Muscle layer of colon (tissue), 2 donors: Measurements from ENCODE around the gene GABARAPL1.

ENCODE experiments used
- H3K27ac ChIP-seq: one replicate; pipeline ENCODE4 v1.7.0; 2013; ENCODE audit warnings: low read depth, mild to moderate bottlenecking, low read length, moderate library complexity
- H3K27me3 ChIP-seq, 2 donors: one replicate each; pipeline ENCODE4 v1.7.0; 2013; ENCODE audit warnings: low read length in 2 of 2, mild to moderate bottlenecking in 2 of 2; ENCODE audit not compliant: insufficient read depth in 2 of 2, control insufficient read depth in 1 of 2
- H3K36me3 ChIP-seq: one replicate; pipeline ENCODE4 v1.7.0; 2013; ENCODE audit warnings: mild to moderate bottlenecking, low read length; ENCODE audit not compliant: insufficient read depth
- H3K4me1 ChIP-seq: one replicate; pipeline ENCODE4 v1.7.0; 2013; ENCODE audit warnings: mild to moderate bottlenecking, low read length; ENCODE audit not compliant: insufficient read depth
- H3K4me3 ChIP-seq, 2 donors: one replicate each; pipeline ENCODE4 v1.7.0; 2013; ENCODE audit warnings: low read length in 2 of 2, low read depth in 1 of 2, mild to moderate bottlenecking in 1 of 2, moderate library complexity in 1 of 2
- H3K9ac ChIP-seq: one replicate; pipeline ENCODE4 v1.7.0; 2013; ENCODE audit warnings: low read length
- H3K9me3 ChIP-seq: one replicate; pipeline ENCODE4 v1.7.0; 2013; ENCODE audit warnings: mild to moderate bottlenecking, low read length
- donor health status: abdominal sarcoma.
- donor health status: Adenocarcinoma of cecum.

The GABARAPL1 gene

DNA sequence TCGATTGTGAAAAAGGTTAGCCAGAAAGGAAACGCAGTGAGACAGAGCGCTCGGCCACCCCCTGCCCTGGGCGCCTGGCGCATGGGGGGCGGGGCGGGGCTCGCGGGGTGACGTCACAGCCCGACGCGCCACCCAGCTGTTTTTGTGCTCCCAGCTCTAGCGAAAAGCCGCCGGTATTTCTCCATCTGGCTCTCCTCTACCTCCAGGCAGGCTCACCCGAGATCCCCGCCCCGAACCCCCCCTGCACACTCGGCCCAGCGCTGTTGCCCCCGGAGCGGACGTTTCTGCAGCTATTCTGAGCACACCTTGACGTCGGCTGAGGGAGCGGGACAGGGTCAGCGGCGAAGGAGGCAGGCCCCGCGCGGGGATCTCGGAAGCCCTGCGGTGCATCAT is at the start of gene GABARAPL1:
Gene GABARAPL1 (plus strand): TSS at position 139 of the 393 bp plus-strand sequence. CDS start 253 bp downstream, at position 392.
- Histone ChIP-seq H3K4me3 (peak within 1 kb of the TSS; percentile 77 to 99), H3K4me1 (peaks cover 9% of the 10 kb centered on the region), H3K27ac (peak within 1 kb of the TSS; percentile 96), H3K9ac (peak within 1 kb of the TSS; percentile 98), H3K36me3 (peaks cover 5% of the 10 kb centered on the region), H3K27me3 (no peaks in the 10 kb centered on the region), H3K9me3 (no peaks in the 10 kb centered on the region)

GRCh38 chr12:10163084-10163483 is 49.6 kb upstream of the GABARAPL1 start:
- Histone ChIP-seq H3K27ac (no peak overlapping the region), H3K9ac (no peak overlapping the region), H3K4me1 (no peaks in the 10 kb centered on the region), H3K27me3 (no peaks in the 10 kb centered on the region), H3K36me3 (no peaks in the 10 kb centered on the region), H3K4me3 (no peak overlapping the region), H3K9me3 (no peaks in the 10 kb centered on the region)

- Histone ChIP-seq H3K27ac (no peak overlapping the region), H3K27me3 (no peaks in the 10 kb centered on the region), H3K9ac (no peak overlapping the region), H3K4me1 (no peaks in the 10 kb centered on the region), H3K36me3 (no peaks in the 10 kb centered on the region), H3K9me3 (no peaks in the 10 kb centered on the region), H3K4me3 (no peak overlapping the region)
These were observed 47.3 kb upstream of the GABARAPL1 start for GRCh38 chr12:10165421-10165820.

GRCh38 chr12:10167599-10167998 is 45.1 kb upstream of the GABARAPL1 start:
- H3K4me3 ChIP-seq, result no peak overlapping the region
- H3K27me3 ChIP-seq, result no peaks in the 10 kb centered on the region
- H3K9ac ChIP-seq, result no peak overlapping the region
- no peaks in the 10 kb centered on the region for H3K9me3 ChIP-seq
- no peaks in the 10 kb centered on the region for H3K4me1 ChIP-seq
- no peak overlapping the region for H3K27ac ChIP-seq
- H3K36me3 ChIP-seq, result no peaks in the 10 kb centered on the region

- no peaks in the 10 kb centered on the region for H3K36me3 ChIP-seq
- H3K4me1 ChIP-seq, result no peaks in the 10 kb centered on the region
- no peak overlapping the region for H3K9ac ChIP-seq
- H3K27ac ChIP-seq, result no peak overlapping the region
- no peaks in the 10 kb centered on the region for H3K9me3 ChIP-seq
- H3K4me3 ChIP-seq, result no peak overlapping the region
- no peaks in the 10 kb centered on the region for H3K27me3 ChIP-seq
These were observed 43.6 kb upstream of the GABARAPL1 start for GRCh38 chr12:10169104-10169503.

- no peak overlapping the region for H3K9ac ChIP-seq
- peaks cover 0 to 3% of the 10 kb centered on the region in 2 donors for H3K27me3 ChIP-seq
- H3K4me3 ChIP-seq, result no peak overlapping the region
- no peak overlapping the region for H3K27ac ChIP-seq
- no peaks in the 10 kb centered on the region for H3K4me1 ChIP-seq
- H3K36me3 ChIP-seq, result no peaks in the 10 kb centered on the region
- no peaks in the 10 kb centered on the region for H3K9me3 ChIP-seq
These were observed 42.5 kb upstream of the GABARAPL1 start for GRCh38 chr12:10170216-10170615.

GRCh38 chr12:10171973-10172728 is 40.5 kb upstream of the GABARAPL1 start, which contains the start of gene OLR1:
TSS of gene OLR1 (minus strand) at chr12:10172132. CDS start at chr12:10172077, 55 bp downstream.
- Histone ChIP-seq H3K27me3 (peaks cover 0 to 4% of the 10 kb centered on the region in 2 donors), H3K4me1 (no peaks in the 10 kb centered on the region), H3K9ac (no peak within 1 kb of the TSS), H3K4me3 (no peak within 1 kb of the TSS), H3K9me3 (no peaks in the 10 kb centered on the region), H3K36me3 (no peaks in the 10 kb centered on the region), H3K27ac (no peak within 1 kb of the TSS)

- no peak overlapping the region for H3K9ac ChIP-seq
- H3K36me3 ChIP-seq, result no peaks in the 10 kb centered on the region
- peaks cover 0 to 4% of the 10 kb centered on the region in 2 donors for H3K27me3 ChIP-seq
- H3K4me1 ChIP-seq, result no peaks in the 10 kb centered on the region
- no peaks in the 10 kb centered on the region for H3K9me3 ChIP-seq
- no peak overlapping the region for H3K4me3 ChIP-seq
- no peak overlapping the region for H3K27ac ChIP-seq
These were observed 37.6 kb upstream of the GABARAPL1 start for GRCh38 chr12:10174986-10175614.

- Histone ChIP-seq H3K27ac (no peak overlapping the region), H3K9ac (no peak overlapping the region), H3K4me3 (no peak overlapping the region), H3K4me1 (no peaks in the 10 kb centered on the region), H3K9me3 (no peaks in the 10 kb centered on the region), H3K27me3 (peaks cover 0 to 4% of the 10 kb centered on the region in 2 donors), H3K36me3 (no peaks in the 10 kb centered on the region)
These were observed 36.6 kb upstream of the GABARAPL1 start for GRCh38 chr12:10175846-10176636.

- no peak within 1 kb of the TSS for H3K4me3 ChIP-seq
- H3K36me3 ChIP-seq, result no peaks in the 10 kb centered on the region
- peaks cover 0 to 4% of the 10 kb centered on the region in 2 donors for H3K27me3 ChIP-seq
- no peak within 1 kb of the TSS for H3K27ac ChIP-seq
- no peaks in the 10 kb centered on the region for H3K9me3 ChIP-seq
- no peaks in the 10 kb centered on the region for H3K4me1 ChIP-seq
- H3K9ac ChIP-seq, result no peak within 1 kb of the TSS
These were observed 33.9 kb upstream of the GABARAPL1 start, which contains the start of gene TMEM52B for GRCh38 chr12:10178821-10179220. TSS of gene TMEM52B (plus strand) at chr12:10179032. CDS start at chr12:10179575, 543 bp downstream.

DNA sequence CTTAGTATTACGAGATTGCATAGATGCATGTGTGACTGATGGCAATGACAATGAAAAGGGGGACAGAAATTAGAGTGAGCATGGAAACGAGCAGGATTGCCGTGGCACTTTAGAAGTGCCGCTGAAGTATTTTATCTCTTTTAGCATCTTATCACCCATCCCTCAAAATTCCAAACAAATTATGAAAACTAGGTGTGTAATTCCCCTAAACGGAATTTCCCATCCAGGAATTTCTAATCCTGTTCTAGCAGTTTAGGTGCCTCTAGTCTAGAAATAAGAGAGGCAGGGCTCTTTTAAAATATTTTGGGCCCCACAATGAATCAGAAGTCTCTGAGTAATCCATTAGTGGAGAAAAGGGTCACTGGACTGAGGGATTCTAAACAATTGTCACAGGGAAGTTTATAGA is 32.9 kb upstream of the GABARAPL1 start:
- Histone ChIP-seq H3K9me3 (no peaks in the 10 kb centered on the region), H3K4me1 (no peaks in the 10 kb centered on the region), H3K27me3 (peaks cover 0 to 4% of the 10 kb centered on the region in 2 donors), H3K27ac (no peak overlapping the region), H3K9ac (no peak overlapping the region), H3K36me3 (no peaks in the 10 kb centered on the region), H3K4me3 (no peak overlapping the region)
